ENCODE data around the gene PRPS1L1.

PRPS1L1 gene

DNA sequence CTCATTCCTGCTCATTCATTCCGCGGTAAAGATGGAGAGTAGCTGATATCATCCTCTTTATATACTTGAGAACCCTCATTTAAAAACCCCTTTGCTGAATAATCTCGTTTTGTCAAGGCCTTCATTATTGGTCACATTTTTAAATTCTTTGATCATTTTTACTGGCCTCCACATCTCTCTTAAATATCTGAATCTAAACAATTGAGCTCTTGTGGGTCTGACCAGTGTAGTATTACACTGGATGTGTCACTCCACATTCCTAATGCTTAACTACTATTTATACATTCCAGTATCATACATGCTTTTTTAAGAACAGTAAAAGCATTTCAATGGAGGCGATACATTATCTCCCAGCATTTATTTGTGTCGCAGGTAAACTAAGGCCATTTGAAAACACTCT is 12.6 kb upstream of the PRPS1L1 start:
- ChIA-PET POLR2A (no interaction called here), CTCF (no interaction called here)
- TF ChIP-seq, protein P1, sequence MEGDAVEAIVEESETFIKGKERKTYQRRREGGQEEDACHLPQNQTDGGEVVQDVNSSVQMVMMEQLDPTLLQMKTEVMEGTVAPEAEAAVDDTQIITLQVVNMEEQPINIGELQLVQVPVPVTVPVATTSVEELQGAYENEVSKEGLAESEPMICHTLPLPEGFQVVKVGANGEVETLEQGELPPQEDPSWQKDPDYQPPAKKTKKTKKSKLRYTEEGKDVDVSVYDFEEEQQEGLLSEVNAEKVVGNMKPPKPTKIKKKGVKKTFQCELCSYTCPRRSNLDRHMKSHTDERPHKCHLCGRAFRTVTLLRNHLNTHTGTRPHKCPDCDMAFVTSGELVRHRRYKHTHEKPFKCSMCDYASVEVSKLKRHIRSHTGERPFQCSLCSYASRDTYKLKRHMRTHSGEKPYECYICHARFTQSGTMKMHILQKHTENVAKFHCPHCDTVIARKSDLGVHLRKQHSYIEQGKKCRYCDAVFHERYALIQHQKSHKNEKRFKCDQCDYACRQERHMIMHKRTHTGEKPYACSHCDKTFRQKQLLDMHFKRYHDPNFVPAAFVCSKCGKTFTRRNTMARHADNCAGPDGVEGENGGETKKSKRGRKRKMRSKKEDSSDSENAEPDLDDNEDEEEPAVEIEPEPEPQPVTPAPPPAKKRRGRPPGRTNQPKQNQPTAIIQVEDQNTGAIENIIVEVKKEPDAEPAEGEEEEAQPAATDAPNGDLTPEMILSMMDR (IDR thresholded peaks at IDR 0.05; ENCODE audit: control extremely low read depth, extremely low read depth, low read depth, missing control alignments) = no peak
- no peak for DNase-seq (ENCODE audit: extremely low spot score)

DNA sequence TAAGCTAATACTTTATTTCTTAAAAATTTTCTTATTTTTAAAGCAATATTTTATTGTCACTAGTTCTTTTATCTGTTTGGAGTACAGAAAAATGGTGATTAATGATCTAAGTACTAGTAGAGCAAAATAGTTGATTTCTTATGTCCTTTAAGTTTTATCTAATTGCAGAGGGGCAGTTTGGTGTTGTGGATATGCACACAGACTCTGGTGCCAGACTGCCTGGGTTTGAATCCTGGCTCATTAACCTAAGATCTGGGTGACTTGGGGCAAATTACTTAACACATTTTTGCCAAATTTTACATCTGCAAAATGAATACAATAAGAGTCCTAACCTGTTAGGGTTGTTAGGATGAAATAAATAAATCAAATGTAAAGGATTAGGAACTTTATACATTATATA is 10.7 kb upstream of the PRPS1L1 start:
- no peak for DNase-seq (ENCODE audit: extremely low spot score)
- POLR2A ChIA-PET = no interaction called here
- TF ChIP-seq, protein P1 (IDR thresholded peaks at IDR 0.05; ENCODE audit: control extremely low read depth, extremely low read depth, low read depth, missing control alignments) = no peak
- CTCF ChIA-PET = interaction anchor here (1.1 to 1.3 kb wide), 2 partner anchors 21 to 26 kb away, joined by 3 read pairs; no protein-coding TSS in a partner anchor

GRCh38 chr7:18037609-18038008 is 10.0 kb upstream of the PRPS1L1 start:
- CTCF ChIA-PET = interaction anchor here (1.1 to 2.4 kb wide), 3 partner anchors 11 to 27 kb away, joined by 3 to 5 read pairs (median 3); no protein-coding TSS in a partner anchor
- DNase-seq (ENCODE audit: extremely low spot score) = no peak
- TF ChIP-seq, protein P1 (IDR thresholded peaks at IDR 0.05; ENCODE audit: control extremely low read depth, extremely low read depth, low read depth, missing control alignments) = no peak
- POLR2A ChIA-PET = no interaction called here

DNA sequence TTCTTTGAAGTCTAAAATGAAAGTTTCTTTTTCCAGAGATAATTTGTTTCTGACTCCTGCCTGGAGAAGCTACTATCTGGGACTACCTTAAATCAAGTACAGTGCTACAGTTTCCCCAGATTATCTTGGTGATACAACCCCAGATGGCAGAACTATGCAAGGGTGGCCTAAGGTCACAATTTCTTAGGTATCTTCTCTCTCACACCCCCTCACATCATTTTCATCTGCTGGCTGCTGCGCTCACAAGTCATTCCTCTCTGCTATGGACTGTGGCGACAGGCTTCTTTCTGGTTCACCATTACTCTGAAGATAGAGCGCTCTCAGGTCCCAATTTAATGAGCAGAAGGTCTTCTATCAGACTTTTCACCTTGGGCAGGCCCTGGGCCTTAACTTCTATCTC is 9.1 kb upstream of the PRPS1L1 start:
- TF ChIP-seq, protein P1 (IDR thresholded peaks at IDR 0.05; ENCODE audit: control extremely low read depth, extremely low read depth, low read depth, missing control alignments) = no peak
- POLR2A ChIA-PET = no interaction called here
- DNase-seq (ENCODE audit: extremely low spot score) = no peak
- CTCF ChIA-PET = interaction anchor here (2.4 kb wide), 1 partner anchor 10 kb away, joined by 5 read pairs; no protein-coding TSS in a partner anchor

DNA sequence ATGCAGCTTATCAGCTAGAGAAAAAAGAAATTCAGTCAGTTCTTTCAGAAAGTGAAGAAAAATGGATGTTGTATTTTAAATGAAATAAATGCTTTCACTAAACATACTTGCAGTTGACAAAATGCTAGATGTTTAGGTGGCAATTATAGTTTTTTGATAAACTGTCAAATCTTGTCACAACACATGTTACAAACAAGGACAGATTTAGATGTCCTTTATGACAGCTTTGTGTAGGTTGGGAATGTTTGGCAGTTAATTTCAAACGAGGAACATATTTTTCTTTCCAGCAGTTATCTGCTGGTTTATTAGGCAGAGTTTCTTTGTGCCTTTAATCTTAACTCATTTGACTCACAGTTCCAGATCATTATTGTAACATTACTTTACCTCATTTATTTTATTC is 3.1 kb upstream of the PRPS1L1 start:
- TF ChIP-seq, protein P1 (IDR thresholded peaks at IDR 0.05; ENCODE audit: control extremely low read depth, extremely low read depth, low read depth, missing control alignments) = no peak
- ChIA-PET POLR2A (no interaction called here), CTCF (interaction anchor here (1.3 to 1.4 kb wide), 2 partner anchors 9 to 33 kb away, joined by 3 read pairs; no protein-coding TSS in a partner anchor)
- DNase-seq (ENCODE audit: extremely low spot score) = no peak

GRCh38 chr7:18020138-18020715 is 7.4 kb downstream of the PRPS1L1 start:
- CTCF ChIA-PET = no interaction called here
- no peak for DNase-seq (ENCODE audit: extremely low spot score)
- POLR2A ChIA-PET = no interaction called here
- TF ChIP-seq, protein P1 (IDR thresholded peaks at IDR 0.05; ENCODE audit: control extremely low read depth, extremely low read depth, low read depth, missing control alignments) = no peak
